ENCODE data around the gene GAS1.
A peak's percentile ranks its signal among the peaks of the same experiment; 100 is the strongest.

GAS1 gene

DNA sequence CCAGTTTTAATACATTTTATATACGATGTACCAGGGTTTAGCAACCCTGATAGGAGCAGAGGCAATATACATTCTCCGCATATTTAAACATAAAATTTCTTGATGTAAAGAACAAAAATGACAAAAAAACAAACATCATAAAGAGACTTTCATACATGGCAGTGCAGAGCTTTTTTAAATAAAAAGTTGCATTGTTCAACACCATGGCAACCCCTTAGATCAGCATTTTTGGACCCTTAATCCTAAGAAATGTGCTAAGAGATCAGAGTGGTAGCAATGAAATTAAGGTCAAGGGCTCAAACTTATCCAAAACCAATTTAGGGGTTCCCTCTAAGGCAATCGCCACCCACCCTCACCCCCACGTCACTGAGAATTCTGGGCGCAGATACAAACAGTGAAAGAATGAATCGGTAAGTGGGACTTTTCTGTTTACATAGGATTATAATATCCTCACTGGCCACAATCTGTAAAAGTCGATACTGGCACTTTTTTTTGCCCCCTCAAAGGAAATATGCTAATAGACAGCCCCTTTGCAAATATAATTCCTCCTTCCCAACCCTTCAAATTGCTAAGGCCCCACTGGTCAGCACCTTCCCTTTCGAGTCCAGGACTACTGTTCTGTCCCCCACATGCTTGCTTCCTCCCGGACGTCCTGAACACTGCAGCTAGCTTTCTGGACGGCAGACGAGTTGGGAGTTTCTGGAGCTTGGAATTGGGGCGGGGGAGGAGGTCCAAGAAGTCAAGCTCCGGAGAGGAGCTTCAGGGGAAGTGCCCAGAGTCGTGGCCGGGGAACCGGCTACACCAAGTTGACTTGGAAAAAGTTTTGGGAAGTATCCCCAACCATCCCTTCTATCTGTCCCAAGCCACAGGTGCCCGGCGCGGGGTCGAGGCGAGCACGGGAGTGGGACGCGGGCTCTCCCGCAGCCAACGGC is 2.2 kb downstream of the GAS1 start:
- peak; percentile 27 for DNase-seq (ENCODE audit: low read depth, low spot score)
- in situ Hi-C loops (cut with HindIII; ENCODE audit: low sequenced_read_pairs), result no loop called here
- TF ChIP-seq, protein P1, sequence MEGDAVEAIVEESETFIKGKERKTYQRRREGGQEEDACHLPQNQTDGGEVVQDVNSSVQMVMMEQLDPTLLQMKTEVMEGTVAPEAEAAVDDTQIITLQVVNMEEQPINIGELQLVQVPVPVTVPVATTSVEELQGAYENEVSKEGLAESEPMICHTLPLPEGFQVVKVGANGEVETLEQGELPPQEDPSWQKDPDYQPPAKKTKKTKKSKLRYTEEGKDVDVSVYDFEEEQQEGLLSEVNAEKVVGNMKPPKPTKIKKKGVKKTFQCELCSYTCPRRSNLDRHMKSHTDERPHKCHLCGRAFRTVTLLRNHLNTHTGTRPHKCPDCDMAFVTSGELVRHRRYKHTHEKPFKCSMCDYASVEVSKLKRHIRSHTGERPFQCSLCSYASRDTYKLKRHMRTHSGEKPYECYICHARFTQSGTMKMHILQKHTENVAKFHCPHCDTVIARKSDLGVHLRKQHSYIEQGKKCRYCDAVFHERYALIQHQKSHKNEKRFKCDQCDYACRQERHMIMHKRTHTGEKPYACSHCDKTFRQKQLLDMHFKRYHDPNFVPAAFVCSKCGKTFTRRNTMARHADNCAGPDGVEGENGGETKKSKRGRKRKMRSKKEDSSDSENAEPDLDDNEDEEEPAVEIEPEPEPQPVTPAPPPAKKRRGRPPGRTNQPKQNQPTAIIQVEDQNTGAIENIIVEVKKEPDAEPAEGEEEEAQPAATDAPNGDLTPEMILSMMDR (IDR thresholded peaks at IDR 0.05; ENCODE audit: low read depth, low read length), result no peak
- H3K4me3 ChIP-seq (ENCODE audit: low read depth, low read length), result peak overlapping the region; percentile 70

DNA sequence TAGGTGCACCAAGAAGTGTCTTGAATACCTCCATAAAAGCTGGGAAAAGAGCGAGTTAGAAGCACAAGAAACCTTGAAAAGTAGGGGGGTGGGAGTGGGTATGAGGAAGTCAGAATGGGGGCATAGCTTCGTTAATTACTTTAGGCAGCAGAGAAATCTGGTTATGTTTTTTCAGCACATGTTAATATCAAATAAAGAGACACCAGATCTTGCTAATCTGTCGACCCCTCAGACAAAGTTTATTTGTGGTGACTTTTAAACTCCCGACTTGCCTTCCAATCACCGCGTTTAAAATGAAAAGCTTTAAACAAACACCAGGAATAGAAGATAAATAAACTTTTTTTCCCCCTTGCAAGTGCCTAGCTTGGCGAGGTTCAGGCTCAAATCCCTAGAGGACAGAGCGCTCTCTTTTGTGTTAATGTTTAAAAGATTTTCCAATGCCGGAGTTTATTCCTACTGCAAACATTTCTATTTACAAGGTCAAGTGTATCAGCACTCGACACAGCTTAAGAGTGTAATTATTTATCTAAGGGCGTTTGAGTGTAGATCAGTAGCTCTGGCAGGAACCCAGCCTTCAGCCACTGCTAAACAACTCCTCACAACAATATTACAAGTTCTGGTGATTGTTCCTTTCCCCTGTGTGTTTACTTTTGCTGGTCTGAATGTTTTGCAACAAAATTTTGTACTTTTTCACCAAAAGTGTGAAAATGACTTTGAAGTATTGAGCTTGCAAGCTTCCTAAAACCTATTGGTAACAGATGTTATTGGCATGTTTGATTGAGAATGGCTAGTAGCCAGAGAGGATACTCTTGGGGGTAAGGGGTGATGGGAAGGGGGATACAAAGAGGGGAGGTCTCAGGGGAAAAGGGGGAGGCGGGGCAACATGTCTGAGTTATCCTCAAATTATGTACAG is 3.8 kb downstream of the GAS1 start:
- peak; percentile 27 for DNase-seq (ENCODE audit: low read depth, low spot score)
- TF ChIP-seq, protein P1 (IDR thresholded peaks at IDR 0.05; ENCODE audit: low read depth, low read length), result no peak
- in situ Hi-C loops (cut with HindIII; ENCODE audit: low sequenced_read_pairs), result no loop called here
- no peak overlapping the region for H3K4me3 ChIP-seq (ENCODE audit: low read depth, low read length)

DNA sequence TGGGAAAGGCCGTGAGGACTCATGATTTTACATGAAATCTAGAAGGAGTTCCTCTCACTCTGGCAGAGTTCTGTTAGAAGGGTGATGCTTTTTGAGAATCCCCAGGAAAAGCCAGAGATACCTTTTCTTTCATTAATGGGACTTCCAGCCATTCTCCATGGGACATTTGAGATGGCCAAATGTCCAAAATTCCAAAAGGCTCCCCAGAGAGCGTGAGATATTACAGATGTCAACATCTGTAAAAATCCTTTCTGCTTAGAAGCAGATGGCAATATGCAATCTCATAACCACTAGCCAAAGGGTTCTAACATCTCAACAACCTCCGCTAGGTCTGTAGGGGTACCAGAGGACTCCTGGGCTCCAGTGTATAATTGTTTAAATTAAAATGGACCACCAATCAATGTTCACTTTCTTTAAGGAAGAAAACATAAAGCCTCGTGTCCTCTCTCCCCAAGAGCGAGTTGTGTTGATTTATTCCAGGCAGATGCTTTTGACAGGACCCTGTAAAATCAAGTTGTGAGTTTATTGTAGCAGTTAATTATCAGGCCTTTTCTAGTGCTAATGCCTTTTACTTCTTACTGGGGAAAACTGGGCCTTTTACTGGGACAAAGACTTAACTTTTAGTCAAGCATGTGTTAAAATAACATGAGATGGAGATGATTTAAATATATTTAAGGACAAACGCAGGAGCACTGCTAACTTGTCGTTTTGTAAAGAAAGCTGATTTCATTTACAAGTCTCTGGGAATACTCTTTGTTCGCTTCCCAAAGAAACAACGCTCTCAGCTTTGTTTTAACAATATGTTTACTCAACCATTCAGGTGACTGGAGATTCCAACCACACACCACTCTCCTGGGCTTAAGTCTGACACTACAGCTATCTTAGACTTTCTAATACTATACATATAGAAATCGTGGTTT is 4.8 kb downstream of the GAS1 start:
- no peak for DNase-seq (ENCODE audit: low read depth, low spot score)
- in situ Hi-C loops (cut with HindIII; ENCODE audit: low sequenced_read_pairs), result no loop called here
- H3K4me3 ChIP-seq (ENCODE audit: low read depth, low read length), result no peak overlapping the region
- TF ChIP-seq, protein P1 (IDR thresholded peaks at IDR 0.05; ENCODE audit: low read depth, low read length), result no peak

DNA sequence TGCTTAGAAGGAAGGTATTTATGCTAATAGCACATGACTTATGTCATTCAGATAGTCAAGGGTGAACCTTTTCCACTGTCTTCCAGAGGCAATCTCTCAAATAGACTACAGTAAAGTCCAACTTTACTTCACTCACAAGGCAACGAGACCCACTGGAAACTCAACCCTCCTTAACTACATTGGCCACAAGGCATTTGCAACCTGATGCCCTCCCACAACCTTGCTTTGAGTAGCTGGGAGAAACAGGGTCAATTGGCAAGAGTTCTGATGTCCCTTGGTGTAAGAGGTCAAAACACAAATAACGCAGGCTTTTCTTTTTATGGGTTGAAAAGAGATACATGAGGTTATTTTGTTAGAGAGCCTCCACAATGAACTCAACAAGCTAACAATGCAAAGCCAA is 6.1 kb downstream of the GAS1 start:
- in situ Hi-C loops (cut with HindIII; ENCODE audit: low sequenced_read_pairs), result no loop called here
- no peak for DNase-seq (ENCODE audit: low read depth, low spot score)
- H3K4me3 ChIP-seq (ENCODE audit: low read depth, low read length), result no peak overlapping the region
- TF ChIP-seq, protein P1 (IDR thresholded peaks at IDR 0.05; ENCODE audit: low read depth, low read length), result no peak

DNA sequence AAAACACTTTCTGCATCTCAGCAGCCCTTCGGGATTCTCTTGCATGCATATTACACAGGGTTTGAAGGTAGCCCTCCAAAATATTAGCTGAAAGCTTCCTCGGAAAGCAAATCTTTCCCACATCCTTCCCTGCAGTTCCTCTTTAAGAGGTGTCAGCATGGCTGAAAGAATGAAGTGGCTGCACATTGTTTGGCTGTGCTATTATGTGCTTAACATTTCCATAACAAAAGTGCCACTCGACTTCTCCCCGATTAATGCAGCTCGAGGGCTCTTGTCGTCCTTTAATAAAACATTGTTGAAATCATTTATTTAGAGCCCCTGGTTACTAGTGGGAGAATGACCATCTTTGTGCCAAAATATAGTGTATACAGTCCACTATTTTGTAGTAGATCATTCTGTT is 6.5 kb downstream of the GAS1 start:
- DNase-seq (ENCODE audit: low read depth, low spot score), result no peak
- in situ Hi-C loops (cut with HindIII; ENCODE audit: low sequenced_read_pairs), result no loop called here
- H3K4me3 ChIP-seq (ENCODE audit: low read depth, low read length), result no peak overlapping the region
- TF ChIP-seq, protein P1 (IDR thresholded peaks at IDR 0.05; ENCODE audit: low read depth, low read length), result no peak

DNA sequence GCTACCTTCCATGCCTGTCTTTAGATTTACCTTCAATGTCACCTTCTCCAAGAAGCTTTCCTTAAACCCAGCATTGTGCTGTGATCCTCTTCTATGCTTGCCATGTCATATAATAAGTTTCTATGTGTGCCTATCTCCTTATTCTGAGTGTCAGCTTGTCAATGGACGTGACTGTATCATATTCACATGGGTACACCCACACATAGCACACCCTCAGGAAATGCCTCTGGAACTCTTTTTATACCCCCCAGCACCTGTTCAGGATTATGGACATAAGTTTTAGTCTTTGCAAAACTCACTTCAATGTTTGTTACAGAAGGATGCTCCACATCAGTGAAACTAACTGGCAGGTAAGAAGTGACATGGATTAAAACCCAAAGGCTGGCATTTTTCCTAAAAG is 7.4 kb downstream of the GAS1 start:
- no peak overlapping the region for H3K4me3 ChIP-seq (ENCODE audit: low read depth, low read length)
- TF ChIP-seq, protein P1 (IDR thresholded peaks at IDR 0.05; ENCODE audit: low read depth, low read length), result no peak
- DNase-seq (ENCODE audit: low read depth, low spot score), result no peak
- in situ Hi-C loops (cut with HindIII; ENCODE audit: low sequenced_read_pairs), result no loop called here
